Measurements from ENCODE around the gene BRINP3. TPM values are rescaled to one million over a fixed set of nuclear protein-coding genes. Genes with fewer than 3 reads are reported as not detected.

BRINP3 gene
- total and polyA plus RNA-seq, 2 donors (not counting 3 experiments of a cell fraction or from before 2014, with no cell fraction given): not detected

- FAIRE-seq (no peak), DNase-seq (ENCODE audit: low read depth, low spot score) (no peak)
- no TSS peak for BruUV-seq (replicated peaks)
- Histone ChIP-seq H4K20me1 (replicated peaks; ENCODE audit: control insufficient read depth, extremely low read depth, insufficient read depth, low read length) (no peaks in the 10 kb centered on the region), H3K9ac (replicated peaks; ENCODE audit: extremely low read depth, insufficient read depth, low read length) (no peak overlapping the region), H3K27ac (ENCODE audit: insufficient read depth, low read depth, low read length) (no peak overlapping the region), H3K79me2 (ENCODE audit: control insufficient read depth, insufficient read depth, low read length) (no peaks in the 10 kb centered on the region), H2AFZ (ENCODE audit: low read depth, low read length) (no peak overlapping the region), H3K9me3 (replicated peaks; ENCODE audit: control insufficient read depth, insufficient read depth, low read length) (no peaks in the 10 kb centered on the region), H3K4me1 (ENCODE audit: control insufficient read depth, extremely low read depth, insufficient read depth, low read length) (no peaks in the 10 kb centered on the region), H3K36me3 (ENCODE audit: control insufficient read depth in 2 of 2, extremely low read depth in 1 of 2, insufficient read depth in 2 of 2, low read length in 2 of 2) (no peaks in the 10 kb centered on the region), H3K4me2 (ENCODE audit: insufficient read depth, low read length) (no peak overlapping the region), H3K4me3 (replicated peaks in 1 of 3; ENCODE audit: insufficient read depth in 1 of 3, low read depth in 1 of 3, low read length in 3 of 3) (no peak overlapping the region), H3K9me1 (replicated peaks; ENCODE audit: control insufficient read depth, extremely low read depth, insufficient read depth, low read length) (no peaks in the 10 kb centered on the region), H3K27me3 (ENCODE audit: control insufficient read depth in 2 of 2, insufficient read depth in 2 of 2, low read length in 2 of 2) (no peaks in the 10 kb centered on the region)
- dilution Hi-C loops (cut with MboI; ENCODE audit: extremely low pct_ligation_motif_present, low sequenced_read_pairs) (no loop called here), intact Hi-C loops (cut with micrococcal nuclease) (no loop called here)
- TF ChIP-seq POLR2A (IDR thresholded peaks at IDR 0.05; ENCODE audit: low read depth, low read length): no peak
- no peak for TF ChIP-seq MAX (IDR thresholded peaks at IDR 0.05; ENCODE audit: insufficient read depth, insufficient read length)
- no peak for TF ChIP-seq EZH2 (IDR thresholded peaks at IDR 0.05; ENCODE audit: borderline replicate concordance, low read depth, low read length, severe bottlenecking)
- no peak for TF ChIP-seq CTCF (IDR thresholded peaks at IDR 0.05; ENCODE audit: extremely low read depth in 1 of 2, insufficient read depth in 1 of 2, low read depth in 1 of 2, low read length in 2 of 2)
- TF ChIP-seq POLR2AphosphoS5 (IDR thresholded peaks at IDR 0.05; ENCODE audit: insufficient read depth, low read depth, low read length): no peak
- TF ChIP-seq JUN (IDR thresholded peaks at IDR 0.05; ENCODE audit: borderline replicate concordance, insufficient read depth, insufficient read length, low read depth): no peak
- no peak for TF ChIP-seq MYC (IDR thresholded peaks at IDR 0.05; ENCODE audit: low read depth, low read length)
- no peak for TF ChIP-seq GATA2 (IDR thresholded peaks at IDR 0.05; ENCODE audit: insufficient read depth, insufficient read length, low read depth, low read length)
- no peak for TF ChIP-seq FOS (IDR thresholded peaks at IDR 0.05; ENCODE audit: borderline replicate concordance, insufficient read depth, low read length)
- ChIA-PET POLR2A (no interaction called here), CTCF (no interaction called here)
These were observed 64.5 kb downstream of the BRINP3 start for GRCh38 chr1:190413142-190413541.

All from endothelial cell of umbilical vein (primary cell).